LNCaP clone FGC (cell line): ENCODE measurements around the gene FGF18.

Experiments
- DNase-seq: peaks from one replicate; pipeline ENCODE4 v3.0.0-alpha.2; 2011; ENCODE audit warnings: low read depth
- H3K4me3 ChIP-seq: 2 replicates; pipeline ENCODE4 v1.5.1; 2011; ENCODE audit warnings: mild to moderate bottlenecking, low read depth, low read length, control low read depth
- CTCF ChIP-seq: IDR thresholded peaks from 2 replicates; pipeline ENCODE4 v1.5.1; 2012; ENCODE audit warnings: mild to moderate bottlenecking; ENCODE audit not compliant: control insufficient read depth, insufficient read depth; ENCODE audit errors: extremely low read depth

The FGF18 gene

GRCh38 chr5:171470420-171470819 is 51.0 kb downstream of the FGF18 start:
- TF ChIP-seq CTCF, result no peak

GRCh38 chr5:171474230-171474813 is 54.9 kb downstream of the FGF18 start:
- TF ChIP-seq CTCF, result no peak
- no peak for DNase-seq
- no peak overlapping the region for H3K4me3 ChIP-seq

More at GRCh38 chr5:171470420-171470819, 51.0 kb downstream of the FGF18 start:
- DNase-seq, result no peak
- H3K4me3 ChIP-seq, result no peak overlapping the region

- DNase-seq, result peak; percentile 23
- no peak overlapping the region for H3K4me3 ChIP-seq
- TF ChIP-seq CTCF, result no peak
These were observed 56.1 kb downstream of the FGF18 start for GRCh38 chr5:171475596-171475995.

- no peak for DNase-seq
- TF ChIP-seq CTCF, result no peak
- no peak overlapping the region for H3K4me3 ChIP-seq
These were observed 57.3 kb downstream of the FGF18 start for GRCh38 chr5:171476701-171477100.

GRCh38 chr5:171477101-171477500 is 57.7 kb downstream of the FGF18 start:
- no peak for DNase-seq

GRCh38 chr5:171477666-171478065 is 58.2 kb downstream of the FGF18 start:
- H3K4me3 ChIP-seq, result no peak overlapping the region
- no peak for TF ChIP-seq CTCF
- no peak for DNase-seq

More at GRCh38 chr5:171477101-171477500, 57.7 kb downstream of the FGF18 start:
- no peak for TF ChIP-seq CTCF
- no peak overlapping the region for H3K4me3 ChIP-seq
